Measurements from ENCODE around the gene GNB5.
A peak's percentile ranks its signal among the peaks of the same experiment; 100 is the strongest.

Gene GNB5

GRCh38 chr15:52139599-52140462 lies 51.4 kb downstream of the GNB5 start:
- peak; percentile 6 for DNase-seq

DNA sequence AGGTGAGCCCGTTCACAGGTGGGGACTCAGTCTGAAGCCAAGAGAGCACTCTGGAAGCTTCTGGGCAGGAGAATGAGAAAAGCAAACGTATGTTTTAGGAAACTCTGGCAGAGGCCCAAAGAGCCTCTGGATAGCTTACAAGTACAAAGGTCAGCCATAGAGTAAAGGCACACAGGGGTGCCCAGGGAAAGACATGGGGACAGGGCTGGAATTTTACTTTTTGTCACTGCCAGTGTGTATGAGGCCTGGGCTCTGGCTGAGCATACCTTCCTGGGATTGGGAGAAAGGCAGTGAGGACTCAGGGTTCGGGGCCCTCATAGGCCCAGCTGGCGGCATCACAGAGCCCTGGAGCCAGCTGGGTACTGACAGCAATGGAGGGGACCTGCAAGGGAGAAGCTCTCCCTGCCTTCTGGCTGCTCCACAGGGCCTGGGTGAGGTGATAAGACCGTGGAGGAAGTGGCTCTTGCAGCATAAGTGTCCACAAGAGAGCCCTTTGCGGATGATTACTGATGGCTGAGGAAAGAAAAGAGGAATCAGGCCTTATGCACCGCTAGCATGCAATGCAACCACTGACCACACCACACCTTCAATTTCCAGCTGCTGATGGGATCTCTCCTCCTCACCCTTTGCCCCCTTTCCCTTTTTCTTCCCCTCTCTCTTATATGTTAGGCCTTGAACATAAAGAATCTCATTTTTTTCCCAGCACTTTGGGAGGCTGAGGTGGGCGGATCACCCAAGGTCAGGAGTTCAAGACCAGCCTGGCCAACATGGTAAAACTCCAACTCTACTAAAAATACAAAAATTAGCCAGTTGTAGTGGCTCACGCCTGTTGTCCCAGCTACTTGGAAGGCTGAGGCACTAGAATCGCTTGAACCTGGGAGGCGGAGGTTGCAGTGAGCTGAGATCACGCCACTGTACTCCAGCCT lies 53.5 kb downstream of the GNB5 start:
- DNase-seq = no peak

GRCh38 chr15:52136442-52136980 lies 54.7 kb downstream of the GNB5 start:
- DNase-seq = no peak

DNA sequence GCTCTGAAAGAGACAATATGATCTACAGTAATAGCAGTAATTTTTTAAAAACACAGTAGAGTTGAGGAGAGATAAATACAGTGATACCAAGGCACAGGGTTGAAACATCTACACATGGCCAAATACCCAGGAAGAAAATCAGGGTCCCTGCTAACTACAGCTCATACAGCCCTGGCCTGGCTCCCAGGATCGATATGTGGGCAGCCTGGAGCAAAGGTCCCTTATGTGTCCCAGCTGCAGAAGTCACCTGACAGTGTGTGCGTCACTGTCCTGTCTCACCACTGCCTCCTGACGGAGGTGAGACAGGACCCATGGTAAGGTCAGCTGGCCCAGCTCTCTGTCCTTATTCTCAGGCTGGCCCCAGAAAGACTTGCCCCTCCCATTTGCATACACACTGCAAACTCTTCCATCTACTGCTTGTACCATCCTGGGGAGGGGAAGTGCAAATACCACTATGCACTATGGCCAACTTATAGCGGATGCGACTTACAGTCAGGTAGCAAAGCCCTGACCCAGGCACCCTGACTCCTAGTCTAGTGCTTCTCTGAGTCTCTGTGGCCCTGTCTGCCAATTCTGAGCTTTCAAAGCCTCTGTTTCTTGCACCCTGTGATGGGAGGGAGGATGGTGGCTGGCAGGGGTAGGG lies 56.6 kb downstream of the GNB5 start:
- DNase-seq = no peak

GRCh38 chr15:52133510-52134220 lies 57.5 kb downstream of the GNB5 start:
- no peak for DNase-seq

DNA sequence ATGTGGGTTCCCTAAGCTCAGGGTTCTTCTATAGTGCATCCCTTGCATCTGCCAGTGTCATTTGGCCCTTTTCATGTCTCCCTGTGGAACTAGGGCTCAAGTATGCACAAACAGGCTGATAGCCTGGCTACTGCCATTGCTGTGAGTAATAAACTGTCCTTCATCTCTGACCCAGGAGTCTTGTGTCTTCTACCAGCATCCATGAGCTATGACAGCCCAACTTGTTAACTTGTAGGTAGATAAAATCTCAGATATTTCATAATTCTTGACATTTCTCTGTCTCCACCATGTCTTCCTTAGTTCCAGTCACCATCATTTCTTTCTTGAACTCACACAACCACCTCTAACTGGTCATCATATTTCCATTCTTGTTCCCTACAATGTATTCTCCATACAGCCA lies 59.1 kb downstream of the GNB5 start:
- DNase-seq = no peak

DNA sequence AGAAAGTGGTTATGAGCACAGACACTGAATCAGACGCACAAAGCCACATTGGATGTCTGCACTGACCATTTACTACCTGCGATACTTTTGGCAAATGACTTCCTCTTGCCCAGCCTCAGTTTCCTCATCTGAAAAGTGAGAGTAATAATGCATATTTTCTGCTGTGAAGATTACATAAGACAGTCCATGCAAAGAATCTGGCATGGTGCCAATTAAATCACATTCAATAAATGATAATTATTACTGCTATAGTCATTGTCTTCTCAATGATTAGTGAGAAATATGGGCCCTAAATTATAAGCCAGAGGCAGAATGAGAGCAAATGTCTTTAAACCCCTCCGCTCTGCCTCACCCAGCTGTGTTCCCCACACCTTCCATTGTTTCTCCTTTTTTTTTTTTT lies 62.6 kb downstream of the GNB5 start:
- no peak for DNase-seq

DNA sequence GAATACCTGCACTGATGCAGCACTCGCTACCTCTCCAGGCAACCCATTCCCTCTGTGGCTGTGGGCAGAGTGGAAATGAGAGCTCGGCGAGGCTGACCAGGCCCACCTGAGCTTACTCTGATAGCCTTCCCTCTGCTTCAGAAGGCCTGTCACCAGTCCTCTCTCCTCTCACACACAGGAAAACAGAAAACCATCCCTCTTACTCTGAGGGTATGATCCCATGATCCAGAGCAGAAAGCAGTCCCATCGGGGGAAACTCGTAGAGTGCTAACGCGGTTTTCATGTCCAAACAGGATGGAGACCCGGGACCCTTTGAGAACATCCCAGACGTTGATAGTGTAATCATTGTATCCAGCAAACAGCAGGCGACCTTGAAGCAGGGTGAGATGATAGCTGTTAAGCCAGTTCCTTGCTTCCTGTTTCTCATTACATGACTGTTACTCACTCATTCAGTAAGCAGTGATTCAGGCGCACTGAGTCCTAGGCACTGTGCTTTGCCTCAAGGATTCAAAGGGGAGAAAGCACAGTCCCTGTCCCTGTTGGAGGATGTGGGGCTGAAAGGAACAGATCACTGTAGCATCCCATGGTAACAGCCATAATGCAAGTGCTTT lies 66.8 kb downstream of the GNB5 start:
- DNase-seq = no peak

DNA sequence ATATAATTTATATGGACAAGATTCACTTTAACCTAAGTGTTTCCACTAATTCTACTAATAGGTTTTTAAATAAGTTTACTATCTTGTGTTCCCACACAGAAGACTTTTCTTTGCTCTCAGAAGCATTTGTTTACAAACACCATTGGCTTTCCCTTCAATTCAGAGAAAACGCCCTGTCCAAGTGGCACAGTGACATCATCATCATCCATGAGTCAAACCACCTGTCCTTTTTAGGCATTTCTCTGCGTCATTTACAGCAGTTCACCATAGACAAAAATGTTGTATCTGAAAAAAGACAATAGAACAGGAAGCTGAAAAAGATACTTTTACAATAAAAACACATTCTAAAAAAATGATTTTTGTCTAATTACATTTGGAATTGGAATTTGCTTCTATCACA lies 69.3 kb downstream of the GNB5 start:
- DNase-seq = no peak

DNA sequence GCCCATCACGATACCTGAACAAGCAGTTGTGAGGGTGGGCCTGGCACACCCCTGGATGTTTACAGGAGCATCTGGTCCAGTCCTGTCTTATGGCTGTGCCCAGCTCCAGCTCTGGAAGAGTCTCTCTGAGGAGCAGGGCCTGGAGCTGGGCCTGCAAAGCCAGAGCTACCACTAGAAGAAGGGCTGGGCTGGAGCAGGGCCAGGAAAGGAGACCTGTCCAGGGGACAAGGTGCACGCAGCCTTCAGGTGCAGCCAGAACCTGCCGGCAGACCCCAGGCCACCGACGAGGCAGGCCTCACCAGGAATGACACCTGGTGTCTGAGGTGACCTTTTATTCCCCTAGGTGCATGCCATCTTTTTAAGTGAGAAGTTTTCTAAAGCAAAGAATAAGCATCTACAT lies 70.2 kb downstream of the GNB5 start:
- DNase-seq = no peak

DNA sequence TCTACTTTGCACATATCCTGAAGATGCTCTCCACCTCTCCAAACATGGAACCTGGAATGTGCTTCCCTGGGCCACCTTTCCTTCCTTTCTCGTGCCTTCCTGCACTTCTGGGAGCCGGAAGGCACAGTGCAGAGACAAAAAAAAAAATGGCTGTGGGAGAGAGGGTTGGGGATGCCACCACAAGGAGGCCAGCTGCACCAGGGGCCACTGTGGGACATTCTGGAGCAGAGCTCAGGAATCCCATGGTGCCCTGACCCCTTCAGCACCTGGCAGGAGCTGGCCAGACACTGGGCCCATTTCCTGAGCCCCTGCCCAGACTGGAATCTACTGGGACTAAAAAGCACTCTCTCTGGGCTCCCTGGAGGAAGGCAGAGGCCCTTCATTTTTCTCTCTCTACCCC lies 70.7 kb downstream of the GNB5 start:
- no peak for DNase-seq

DNA sequence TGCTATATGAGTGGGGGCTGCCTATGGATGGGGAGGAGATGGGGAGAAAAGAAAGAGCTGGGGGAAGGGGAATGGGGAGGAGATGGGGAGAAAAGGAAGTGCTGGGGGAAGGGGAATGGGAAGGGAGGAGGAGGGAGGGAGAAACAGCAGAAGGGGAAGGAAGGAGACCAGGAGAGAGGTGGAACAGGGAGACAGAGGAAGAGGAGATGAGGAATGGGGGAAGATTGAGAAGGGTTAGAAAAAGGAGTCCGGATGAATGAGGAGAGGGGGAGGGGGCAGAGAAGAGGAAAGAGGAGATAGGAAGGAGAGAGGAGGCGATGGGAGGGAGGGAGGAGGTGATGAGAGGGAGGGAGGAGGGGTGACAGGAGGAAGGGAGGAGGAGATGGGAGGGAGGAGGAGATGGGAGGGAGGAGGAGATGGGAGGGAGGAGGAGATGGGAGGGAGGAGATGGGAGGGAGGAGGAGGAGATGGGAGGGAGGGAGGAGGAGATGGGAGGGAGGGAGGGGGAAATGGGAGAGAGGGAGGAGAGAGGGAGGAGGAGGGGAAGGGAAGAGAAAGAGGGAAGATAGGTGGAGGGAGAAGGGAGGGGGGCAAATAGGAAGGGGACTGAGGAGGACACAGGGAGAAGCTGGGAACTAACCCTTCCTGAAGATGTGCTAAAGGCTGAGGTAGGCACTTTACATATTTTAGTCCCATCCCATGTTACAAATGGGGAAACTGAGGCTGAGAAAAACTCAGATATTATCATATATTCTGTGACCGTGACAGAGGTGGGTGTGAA lies 72.0 kb downstream of the GNB5 start:
- no peak for DNase-seq

- DNase-seq = no peak
Observed at GRCh38 chr15:52117549-52117948, 73.6 kb downstream of the GNB5 start.

- no peak for DNase-seq
Observed at GRCh38 chr15:52115598-52116427, 75.4 kb downstream of the GNB5 start.

DNA sequence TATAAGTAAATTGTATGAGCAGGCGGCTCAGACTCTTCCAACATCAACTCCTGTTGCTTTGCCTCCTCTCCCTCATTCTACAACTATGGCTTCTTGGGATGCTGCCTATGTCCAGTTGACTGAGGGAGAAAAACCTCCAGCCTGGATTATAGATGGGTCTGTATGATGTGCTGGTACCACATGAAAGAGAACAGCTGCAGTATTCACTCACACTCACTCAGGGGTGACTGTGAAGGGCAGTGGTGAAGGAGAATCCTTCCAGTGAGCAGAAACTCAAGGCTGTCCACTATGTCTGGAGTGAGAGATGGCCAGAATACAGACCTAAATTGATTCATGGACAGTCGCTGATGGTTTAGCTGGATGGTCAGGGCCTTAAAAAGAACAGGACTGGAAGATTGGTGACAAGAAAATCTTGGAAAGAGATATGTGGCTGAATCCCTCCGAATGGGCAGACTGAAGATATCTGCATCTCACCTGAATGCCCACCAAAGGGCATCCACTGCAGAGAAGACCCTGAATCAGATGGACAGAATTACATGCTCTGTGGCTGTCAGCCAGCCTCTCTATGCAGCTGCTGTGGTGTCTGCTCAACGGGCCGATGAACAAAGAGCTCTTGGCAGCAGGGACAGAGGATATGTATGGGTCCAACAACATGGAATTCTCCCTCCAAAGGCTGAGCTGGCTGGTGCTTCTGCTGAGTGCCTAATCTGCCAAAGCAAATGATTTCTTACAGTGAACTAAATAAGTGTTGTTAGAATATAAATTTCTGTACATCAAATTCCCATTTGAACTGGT lies 76.7 kb downstream of the GNB5 start:
- DNase-seq = no peak

GRCh38 chr15:52113708-52114107 lies 77.5 kb downstream of the GNB5 start:
- no peak for DNase-seq

- DNase-seq = no peak
Observed at GRCh38 chr15:52113235-52113634, 78.0 kb downstream of the GNB5 start.

- DNase-seq = no peak
Observed at GRCh38 chr15:52112203-52112750, 78.9 kb downstream of the GNB5 start.
